DND-41 (cell line): Measurements from ENCODE around the gene NCOA4.
A peak's percentile ranks its signal among the peaks of the same experiment; 100 is the strongest.

Source experiments
- ATAC-seq: fragments of 200-7000 bp; cut with Tn5 transposase; 3 replicates; pipeline ENCODE4 v1.9.1; 2021; ENCODE audit warnings: low read depth; ENCODE audit not compliant: insufficient read depth
- DNase-seq: peaks from one replicate; pipeline ENCODE4 v3.0.0-alpha.2; 2020
- H2AFZ ChIP-seq: 2 replicates; pipeline ENCODE4 v1.6.0; 2012; ENCODE audit warnings: low read depth, low read length
- H3K27ac ChIP-seq: 2 replicates; pipeline ENCODE4 v1.5.1; 2012; ENCODE audit warnings: low read length, inconsistent platforms
- H3K27me3 ChIP-seq: fragments of 200-600 bp; sonication (generic); 2 replicates; pipeline ENCODE4 v1.6.0; 2012; ENCODE audit warnings: low read length, mild to moderate bottlenecking, inconsistent platforms; ENCODE audit not compliant: insufficient read depth, poor library complexity
- H3K36me3 ChIP-seq: 2 replicates; pipeline ENCODE4 v1.5.1; 2012; ENCODE audit warnings: low read length, inconsistent platforms; ENCODE audit not compliant: insufficient read depth
- H3K4me1 ChIP-seq: 2 replicates; pipeline ENCODE4 v1.5.1; 2012; ENCODE audit warnings: mild to moderate bottlenecking, low read length; ENCODE audit not compliant: insufficient read depth
- H3K4me2 ChIP-seq: 2 replicates; pipeline ENCODE4 v1.6.0; 2012; ENCODE audit warnings: mild to moderate bottlenecking, moderate library complexity, low read length, inconsistent platforms; ENCODE audit not compliant: insufficient read depth
- H3K4me3 ChIP-seq, 2 experiments: fragments of 200-600 bp in 1 of 2; shearing (Covaris generic) in 1 of 2; 2 replicates each; pipeline ENCODE4 v1.5.1; 2012 to 2016; ENCODE audit warnings: inconsistent platforms in 2 of 2, low read length in 2 of 2, mild to moderate bottlenecking in 2 of 2, low read depth in 1 of 2, moderate library complexity in 1 of 2
- H3K79me2 ChIP-seq: 2 replicates; pipeline ENCODE4 v1.6.0; 2012; ENCODE audit warnings: low read length, inconsistent platforms; ENCODE audit not compliant: insufficient read depth
- H3K9ac ChIP-seq: 2 replicates; pipeline ENCODE4 v1.6.0; 2012; ENCODE audit warnings: low read depth, mild to moderate bottlenecking, inconsistent platforms, low read length, moderate library complexity
- H3K9me3 ChIP-seq: 2 replicates; pipeline ENCODE4 v1.5.1; 2012; ENCODE audit warnings: low read length, moderate library complexity, mild to moderate bottlenecking, inconsistent platforms; ENCODE audit not compliant: insufficient read depth, severe bottlenecking
- H4K20me1 ChIP-seq: 2 replicates; pipeline ENCODE4 v1.6.0; 2012; ENCODE audit warnings: low read length; ENCODE audit not compliant: insufficient read depth
- EZH2 ChIP-seq: IDR thresholded peaks from 3 replicates; pipeline ENCODE4 v1.6.1; 2012; ENCODE audit warnings: borderline replicate concordance, low read depth, mild to moderate bottlenecking, moderate library complexity, low read length, inconsistent platforms; ENCODE audit not compliant: severe bottlenecking
- TF ChIP-seq, protein P1 (sequence below): IDR thresholded peaks from 2 replicates; pipeline ENCODE4 v1.5.1; 2012; ENCODE audit warnings: borderline replicate concordance, low read length, moderate library complexity, mild to moderate bottlenecking; ENCODE audit not compliant: poor library complexity, severe bottlenecking; ENCODE audit errors: extremely low read depth

NCOA4 gene

DNA sequence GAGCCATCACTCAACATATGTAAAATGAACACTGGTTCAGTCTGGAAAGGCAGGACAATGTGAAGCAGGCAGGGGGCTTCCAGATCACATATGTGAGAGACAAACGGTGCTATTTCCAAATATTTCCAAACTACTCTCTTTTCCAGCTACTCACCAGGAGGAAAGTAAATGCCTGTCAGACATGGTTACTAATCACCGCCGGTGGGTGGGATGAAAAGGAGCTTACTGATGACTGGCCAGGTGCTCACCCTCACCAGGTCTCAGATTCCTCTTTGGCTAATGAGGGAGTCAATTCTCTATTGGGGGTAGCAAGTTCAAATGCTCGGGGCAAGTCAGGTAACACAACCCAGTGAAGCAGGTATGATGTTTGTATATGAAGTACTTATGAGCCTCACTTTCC, 25.3 kb upstream of the NCOA4 start:
- no peak overlapping the region for H3K4me2 ChIP-seq
- no peak overlapping the region for H3K27ac ChIP-seq
- H3K36me3 ChIP-seq, result no peaks in the 10 kb centered on the region
- no peak overlapping the region for H2AFZ ChIP-seq
- H3K9me3 ChIP-seq, result no peaks in the 10 kb centered on the region
- no peaks in the 10 kb centered on the region for H3K79me2 ChIP-seq
- TF ChIP-seq, protein P1, sequence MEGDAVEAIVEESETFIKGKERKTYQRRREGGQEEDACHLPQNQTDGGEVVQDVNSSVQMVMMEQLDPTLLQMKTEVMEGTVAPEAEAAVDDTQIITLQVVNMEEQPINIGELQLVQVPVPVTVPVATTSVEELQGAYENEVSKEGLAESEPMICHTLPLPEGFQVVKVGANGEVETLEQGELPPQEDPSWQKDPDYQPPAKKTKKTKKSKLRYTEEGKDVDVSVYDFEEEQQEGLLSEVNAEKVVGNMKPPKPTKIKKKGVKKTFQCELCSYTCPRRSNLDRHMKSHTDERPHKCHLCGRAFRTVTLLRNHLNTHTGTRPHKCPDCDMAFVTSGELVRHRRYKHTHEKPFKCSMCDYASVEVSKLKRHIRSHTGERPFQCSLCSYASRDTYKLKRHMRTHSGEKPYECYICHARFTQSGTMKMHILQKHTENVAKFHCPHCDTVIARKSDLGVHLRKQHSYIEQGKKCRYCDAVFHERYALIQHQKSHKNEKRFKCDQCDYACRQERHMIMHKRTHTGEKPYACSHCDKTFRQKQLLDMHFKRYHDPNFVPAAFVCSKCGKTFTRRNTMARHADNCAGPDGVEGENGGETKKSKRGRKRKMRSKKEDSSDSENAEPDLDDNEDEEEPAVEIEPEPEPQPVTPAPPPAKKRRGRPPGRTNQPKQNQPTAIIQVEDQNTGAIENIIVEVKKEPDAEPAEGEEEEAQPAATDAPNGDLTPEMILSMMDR, result no peak
- TF ChIP-seq EZH2, result no peak
- peaks cover 14% of the 10 kb centered on the region for H3K4me1 ChIP-seq
- no peak overlapping the region for H3K4me3 ChIP-seq
- DNase-seq, result no peak
- H3K9ac ChIP-seq, result no peak overlapping the region
- ATAC-seq, result no peak
- no peaks in the 10 kb centered on the region for H4K20me1 ChIP-seq
- no peaks in the 10 kb centered on the region for H3K27me3 ChIP-seq

DNA sequence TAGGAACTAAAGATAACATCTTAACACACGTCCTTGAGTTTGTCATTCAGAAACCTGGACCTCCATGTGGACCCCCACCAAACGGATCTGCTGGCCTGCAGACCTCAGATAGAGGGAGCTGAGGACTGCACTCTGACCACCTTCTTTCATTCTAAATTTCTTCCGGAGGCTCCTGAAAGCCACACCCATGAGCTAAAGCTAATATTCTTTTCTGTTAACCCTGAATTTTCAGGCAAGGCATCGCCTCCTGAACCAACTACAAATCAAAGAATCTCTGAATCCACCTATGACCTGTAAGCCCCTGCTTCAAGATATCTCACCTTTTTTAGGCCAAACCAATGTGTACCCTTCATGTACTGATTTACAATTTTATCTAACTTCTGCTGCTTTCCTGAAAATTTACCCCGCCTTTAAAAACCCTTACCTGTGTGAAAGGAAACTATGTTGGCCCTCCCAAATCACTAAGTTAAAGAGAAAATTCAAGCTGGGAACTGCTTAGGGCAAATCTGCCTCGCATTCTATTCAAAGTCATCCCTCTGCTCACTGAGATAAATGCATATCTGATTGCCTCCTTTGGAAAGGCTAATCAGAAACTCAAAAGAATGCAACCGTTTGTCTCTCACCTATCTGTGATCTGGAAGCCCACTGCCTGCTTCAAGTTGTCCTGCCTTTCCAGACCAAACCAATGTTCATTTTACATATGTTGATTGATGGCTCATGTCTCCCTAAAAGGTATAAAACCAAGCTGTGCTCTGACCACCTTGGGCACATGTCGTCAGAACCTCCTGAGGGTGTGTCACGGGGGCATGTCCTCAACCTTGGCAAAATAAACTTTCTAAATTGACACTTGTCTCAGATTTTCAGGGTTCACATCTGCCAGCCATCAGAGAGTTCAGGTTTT, 23.4 kb upstream of the NCOA4 start:
- Histone ChIP-seq H3K79me2 (no peaks in the 10 kb centered on the region), H4K20me1 (no peaks in the 10 kb centered on the region), H2AFZ (no peak overlapping the region), H3K4me3 (no peak overlapping the region), H3K27ac (no peak overlapping the region), H3K4me2 (no peak overlapping the region), H3K27me3 (no peaks in the 10 kb centered on the region), H3K9me3 (no peaks in the 10 kb centered on the region), H3K4me1 (peaks cover 14% of the 10 kb centered on the region), H3K9ac (peak overlapping the region; percentile 14; the same call in 1 of the 2 replicates), H3K36me3 (no peaks in the 10 kb centered on the region)
- no peak for DNase-seq
- no peak for ATAC-seq
- TF ChIP-seq, protein P1, result no peak
- TF ChIP-seq EZH2, result no peak

DNA sequence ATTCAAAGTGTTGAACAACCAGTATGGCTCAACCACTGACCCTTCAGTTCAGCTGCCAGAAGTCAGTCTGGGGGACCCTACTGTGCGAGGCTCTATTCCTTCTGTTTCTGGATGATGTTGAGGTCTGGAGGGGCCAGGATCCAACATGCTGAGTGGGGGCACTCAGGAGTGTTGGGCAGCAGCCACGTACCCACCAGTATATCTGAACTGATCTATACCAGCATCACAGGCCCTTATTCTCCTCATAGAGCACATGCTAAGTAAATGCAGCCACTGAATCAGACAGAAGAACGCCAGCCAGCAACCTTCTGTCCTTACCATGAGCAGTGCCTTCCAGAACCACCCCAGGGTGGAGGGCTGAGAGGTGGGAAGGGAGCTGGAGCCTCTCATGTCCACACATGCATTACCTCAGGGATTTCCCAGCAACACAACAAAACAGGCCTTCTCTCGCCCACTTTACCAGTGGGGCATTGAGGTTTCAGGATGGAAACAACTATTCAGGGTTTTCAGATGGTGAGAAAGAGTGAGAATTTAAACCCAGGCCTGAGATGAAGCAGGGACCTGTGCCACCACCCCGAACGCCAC, 22.5 kb upstream of the NCOA4 start:
- ATAC-seq, result no peak
- H2AFZ ChIP-seq, result no peak overlapping the region
- TF ChIP-seq, protein P1, result no peak
- TF ChIP-seq EZH2, result no peak

More for the DNA sequence above, 22.5 kb upstream of the NCOA4 start:
- no peak for DNase-seq
- no peaks in the 10 kb centered on the region for H3K79me2 ChIP-seq
- H3K9ac ChIP-seq, result no peak overlapping the region
- H4K20me1 ChIP-seq, result no peaks in the 10 kb centered on the region
- H3K4me2 ChIP-seq, result no peak overlapping the region
- peaks cover 14% of the 10 kb centered on the region for H3K4me1 ChIP-seq
- H3K36me3 ChIP-seq, result no peaks in the 10 kb centered on the region
- H3K27ac ChIP-seq, result no peak overlapping the region
- no peaks in the 10 kb centered on the region for H3K27me3 ChIP-seq
- no peak overlapping the region for H3K4me3 ChIP-seq
- no peaks in the 10 kb centered on the region for H3K9me3 ChIP-seq
